ENCODE data around the gene CLSTN2.

GRCh38 chr3:140273542-140274195 lies 338.7 kb downstream of the CLSTN2 start:
- no peak for TF ChIP-seq POLR2AphosphoS5 (IDR thresholded peaks at IDR 0.05; ENCODE audit: low read depth, low read length)
- no peak for TF ChIP-seq POLR2A (IDR thresholded peaks at IDR 0.05; ENCODE audit: low read depth, low read length)
- no peak for TF ChIP-seq TAF1 (IDR thresholded peaks at IDR 0.05; ENCODE audit: low read depth, low read length)
